Muscle of leg (tissue), 11 donors: ENCODE measurements around the gene BLACAT1. TPM values are rescaled to one million over a fixed set of nuclear protein-coding genes. Genes with fewer than 3 reads are reported as not detected.
"Not testable (repeated sequence)": the region's sequence is repeated elsewhere in the genome, so short reads cannot be mapped to it uniquely, and the experiment has no call there.

Source experiments
- DNase-seq: peaks from one replicate; pipeline ENCODE4 v3.0.0; 2013
- H3K27ac ChIP-seq: one replicate; pipeline ENCODE4 v1.5.1; 2013; ENCODE audit warnings: mild to moderate bottlenecking, low read length, control low read depth
- H3K27me3 ChIP-seq: one replicate; pipeline ENCODE4 v1.6.1; 2013; ENCODE audit warnings: low read length; ENCODE audit not compliant: control insufficient read depth, insufficient read depth
- H3K36me3 ChIP-seq: one replicate; pipeline ENCODE4 v1.6.1; 2013; ENCODE audit warnings: low read length; ENCODE audit not compliant: control insufficient read depth, insufficient read depth
- H3K4me1 ChIP-seq: one replicate; pipeline ENCODE4 v1.6.1; 2013; ENCODE audit warnings: low read length; ENCODE audit not compliant: control insufficient read depth, insufficient read depth
- H3K4me3 ChIP-seq: one replicate; pipeline ENCODE4 v1.5.1; 2013; ENCODE audit warnings: low read length, control low read depth
- H3K9me3 ChIP-seq: replicated peaks from 2 replicates; pipeline ENCODE4 v1.6.1; 2013; ENCODE audit warnings: low read depth, low read length; ENCODE audit not compliant: control insufficient read depth
- WGBS: methylation state at CpG from one replicate; pipeline ENCODE4 v1.1.5; 2013; ENCODE audit warnings: missing lambda C conversion rate; ENCODE audit not compliant: insufficient coverage; 5-methylcytosine and 5-hydroxymethylcytosine counted together
- polyA plus RNA-seq, 8 donors: library from polyadenylated mRNA; unstranded; fragments of 120-200 nt; gene quantifications; one replicate each; pipeline versions ENCODE4 v1.2.1 to v1.2.3, GENCODE V29; 2013; ENCODE audit warnings: inconsistent platforms in 1 of 8, low replicate concordance in 1 of 8; ENCODE audit not compliant: insufficient read length in 8 of 8, insufficient read depth in 1 of 8
- total RNA-seq: library from RNA; stranded (reverse); fragments of 120-200 nt; gene quantifications from one replicate; pipeline ENCODE4 v1.2.4, GENCODE V29; 2013

BLACAT1 gene
- total and polyA plus RNA-seq, 9 donors: 0.10 TPM; not detected in 7

- WGBS: 23% methylated on average over 10 of the region's 13 CpGs
- peaks cover 63% of the 10 kb centered on the region for H3K27me3 ChIP-seq
- no peaks in the 10 kb centered on the region for H3K4me1 ChIP-seq
- no peaks in the 10 kb centered on the region for H3K9me3 ChIP-seq
- no peak overlapping the region for H3K27ac ChIP-seq
- H3K36me3 ChIP-seq: no peaks in the 10 kb centered on the region
- H3K4me3 ChIP-seq: no peak overlapping the region
- peak; percentile 70 for DNase-seq
Observed at GRCh38 chr1:205484985-205485967, 29.4 kb upstream of the BLACAT1 start.

GRCh38 chr1:205483372-205483771, 27.5 kb upstream of the BLACAT1 start:
- Histone ChIP-seq H3K27ac (no peak overlapping the region), H3K36me3 (no peaks in the 10 kb centered on the region), H3K4me1 (no peaks in the 10 kb centered on the region), H3K9me3 (no peaks in the 10 kb centered on the region), H3K27me3 (peaks cover 56% of the 10 kb centered on the region), H3K4me3 (no peak overlapping the region)
- no peak for DNase-seq
- WGBS: 24% methylated on average over 2 of the region's 2 CpGs

- 96% methylated on average over 6 of the region's 11 CpGs for WGBS
- not testable (repeated sequence) for H3K4me1 ChIP-seq, H3K9me3 ChIP-seq, H3K27ac ChIP-seq, DNase-seq, H3K36me3 ChIP-seq, H3K4me3 ChIP-seq
- peaks cover 53% of the 10 kb centered on the region for H3K27me3 ChIP-seq
Observed at GRCh38 chr1:205482587-205482986, 26.7 kb upstream of the BLACAT1 start.

- H3K27ac ChIP-seq: no peak overlapping the region
- no peaks in the 10 kb centered on the region for H3K9me3 ChIP-seq
- DNase-seq: no peak
- no peak overlapping the region for H3K4me3 ChIP-seq
- H3K36me3 ChIP-seq: no peaks in the 10 kb centered on the region
- H3K4me1 ChIP-seq: peaks cover 11% of the 10 kb centered on the region
- WGBS: 29% methylated on average over 5 of the region's 15 CpGs
- peaks cover 53% of the 10 kb centered on the region for H3K27me3 ChIP-seq
Observed at GRCh38 chr1:205481629-205482151, 25.8 kb upstream of the BLACAT1 start.

- H3K4me1 ChIP-seq: peaks cover 11% of the 10 kb centered on the region
- H3K36me3 ChIP-seq: no peaks in the 10 kb centered on the region
- H3K27ac ChIP-seq: no peak overlapping the region
- H3K4me3 ChIP-seq: no peak overlapping the region
- WGBS: 45% methylated on average over 11 of the region's 11 CpGs
- no peak for DNase-seq
- no peaks in the 10 kb centered on the region for H3K9me3 ChIP-seq
- H3K27me3 ChIP-seq: peaks cover 52% of the 10 kb centered on the region
Observed at GRCh38 chr1:205481218-205481617, 25.4 kb upstream of the BLACAT1 start.

DNA sequence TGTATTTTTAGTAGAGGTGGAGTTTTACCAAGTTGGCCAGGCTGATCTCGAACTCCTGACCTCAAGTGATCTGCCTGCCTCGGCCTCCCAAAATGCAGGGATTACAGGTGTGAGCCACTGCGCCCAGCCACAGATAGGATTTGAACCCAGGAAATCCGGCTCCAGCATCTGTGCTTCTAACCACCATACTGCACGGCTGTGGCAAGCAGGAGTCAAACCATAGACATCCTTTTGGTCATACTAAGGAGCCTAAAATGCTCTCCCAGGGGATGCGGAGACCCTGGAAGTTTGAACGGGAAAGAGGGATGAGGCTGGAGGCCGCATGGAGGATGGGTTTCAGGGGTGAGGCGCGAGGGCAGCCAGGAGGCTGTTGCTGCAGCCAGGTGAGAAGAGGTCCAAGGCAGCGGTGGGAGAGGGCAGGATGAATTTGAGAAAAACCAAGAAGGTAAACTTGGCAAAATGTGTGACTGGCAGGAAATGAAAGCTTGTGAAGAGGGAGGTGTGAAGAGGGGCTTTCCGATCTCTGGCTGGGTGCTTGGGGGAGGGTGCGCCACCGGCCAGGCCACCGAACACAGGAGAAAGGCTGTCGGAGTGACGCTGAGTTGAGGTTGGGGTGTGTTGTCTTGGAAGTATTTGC, 24.6 kb upstream of the BLACAT1 start:
- no peak for DNase-seq
- 48% methylated on average over 9 of the region's 17 CpGs for WGBS

GRCh38 chr1:205478985-205479384, 23.1 kb upstream of the BLACAT1 start:
- WGBS: 86% methylated on average over 1 of the region's 2 CpGs
- H3K9me3 ChIP-seq, H3K4me3 ChIP-seq, H3K27ac ChIP-seq, DNase-seq, H3K36me3 ChIP-seq: not testable (repeated sequence)
- H3K27me3 ChIP-seq: peaks cover 46% of the 10 kb centered on the region
- H3K4me1 ChIP-seq: peaks cover 11% of the 10 kb centered on the region

More for the DNA sequence above, 24.6 kb upstream of the BLACAT1 start:
- peaks cover 49% of the 10 kb centered on the region for H3K27me3 ChIP-seq
- H3K27ac ChIP-seq: no peak overlapping the region
- peaks cover 5% of the 10 kb centered on the region for H3K9me3 ChIP-seq
- peaks cover 11% of the 10 kb centered on the region for H3K4me1 ChIP-seq
- H3K4me3 ChIP-seq: no peak overlapping the region
- H3K36me3 ChIP-seq: no peaks in the 10 kb centered on the region

DNA sequence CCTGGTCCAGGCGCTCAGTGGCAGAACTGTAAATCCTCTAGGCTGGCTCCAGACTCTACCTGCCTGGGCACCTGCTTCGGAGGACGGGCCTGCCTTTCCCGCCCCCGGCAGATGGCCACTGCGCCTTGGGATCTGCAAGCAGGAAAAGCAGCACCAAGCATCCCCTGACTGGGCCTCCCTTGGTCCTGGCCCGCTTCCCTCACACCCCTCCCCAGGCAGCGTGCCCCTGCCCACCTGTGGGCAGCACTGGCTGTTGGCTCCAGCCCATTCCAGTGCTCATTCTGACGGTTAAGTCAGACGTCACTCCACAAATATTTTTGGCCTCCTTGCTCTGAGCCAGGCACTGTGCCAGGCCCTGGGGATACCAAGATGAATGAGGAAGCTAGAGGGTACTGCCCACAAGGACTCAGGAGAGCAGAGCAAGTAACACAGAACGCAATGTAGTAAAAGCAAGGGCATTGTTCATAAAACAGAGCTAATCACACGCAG, 22.0 kb upstream of the BLACAT1 start:
- peak; percentile 53 for DNase-seq
- Histone ChIP-seq H3K27ac (no peak overlapping the region), H3K4me3 (no peak overlapping the region), H3K27me3 (peaks cover 43% of the 10 kb centered on the region), H3K36me3 (no peaks in the 10 kb centered on the region), H3K4me1 (peaks cover 15% of the 10 kb centered on the region), H3K9me3 (peaks cover 7% of the 10 kb centered on the region)
- 44% methylated on average over 12 of the region's 12 CpGs for WGBS

DNA sequence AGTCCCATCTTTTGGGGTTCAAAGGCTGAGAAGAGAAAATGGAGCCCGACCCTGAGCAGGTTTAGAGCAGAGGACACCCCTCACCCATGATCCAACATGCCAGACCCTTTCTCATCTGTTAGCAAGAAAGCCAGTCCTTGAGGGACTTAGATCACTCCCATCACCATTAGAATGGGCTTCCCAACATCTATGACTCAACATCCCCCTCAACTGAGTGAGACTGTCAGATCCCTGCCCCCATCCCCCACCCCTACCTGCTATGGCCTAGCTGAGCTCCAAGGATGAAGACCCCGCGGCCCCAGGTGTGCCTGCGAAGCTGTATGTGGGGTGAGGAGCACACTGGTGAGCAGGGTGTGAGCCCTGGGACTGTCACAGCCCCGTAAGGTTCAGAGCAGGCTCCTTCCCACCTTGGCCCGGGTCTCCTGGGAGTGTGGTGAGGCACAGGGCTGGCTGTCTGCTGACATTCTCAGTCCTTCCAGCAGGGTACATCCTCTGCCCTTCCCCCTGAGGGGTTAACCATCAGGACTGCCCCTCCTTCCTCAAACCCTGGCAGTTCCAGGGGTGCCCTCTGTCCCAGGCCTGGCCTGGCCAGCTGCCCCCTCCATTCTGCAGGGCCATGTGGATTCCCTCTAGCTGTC, 21.4 kb upstream of the BLACAT1 start:
- peaks cover 7% of the 10 kb centered on the region for H3K9me3 ChIP-seq
- WGBS: 100% methylated on average over 1 of the region's 6 CpGs
- H3K4me3 ChIP-seq: no peak overlapping the region
- no peak for DNase-seq
- H3K27ac ChIP-seq: no peak overlapping the region
- peaks cover 15% of the 10 kb centered on the region for H3K4me1 ChIP-seq
- no peaks in the 10 kb centered on the region for H3K36me3 ChIP-seq
- H3K27me3 ChIP-seq: peaks cover 39% of the 10 kb centered on the region
